ENCODE results near the gene MSX1. TPM values are rescaled to one million over a fixed set of nuclear protein-coding genes. Genes with fewer than 3 reads are reported as not detected.

Gene MSX1
- total RNA-seq, 1 experiment from 2014 or later: not detected

- H3K27me3 ChIP-seq (ENCODE audit: insufficient read depth, low read depth): peaks cover 24% of the 10 kb centered on the region
- BruUV-seq (replicated peaks): no TSS peak
Observed at GRCh38 chr4:4864940-4865704, 5.7 kb downstream of the MSX1 start.

DNA sequence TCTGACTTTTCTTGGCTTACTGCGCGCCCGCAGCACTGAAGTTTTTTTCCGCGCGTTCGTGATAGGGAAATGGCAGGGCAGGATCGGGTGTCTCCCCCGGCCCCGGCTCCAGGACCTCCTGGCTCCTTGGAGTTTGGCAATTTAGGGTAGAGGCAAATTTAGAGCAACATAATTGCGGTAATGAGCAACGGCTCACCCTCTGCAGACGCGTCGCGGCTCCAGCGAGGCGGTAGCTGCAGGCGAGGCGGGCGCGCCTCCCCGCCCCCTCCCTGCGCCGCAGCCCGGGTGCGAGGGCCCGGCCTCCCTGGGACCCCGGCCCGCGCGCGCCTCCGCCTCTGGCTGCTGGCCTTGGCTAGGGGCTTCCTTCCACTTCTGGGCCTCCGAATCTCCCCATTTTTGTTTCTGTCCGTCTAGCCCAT, 6.2 kb downstream of the MSX1 start:
- TF ChIP-seq EZH2 (IDR thresholded peaks at IDR 0.05; ENCODE audit: low read depth) (no peak), CTCF (conservative IDR thresholded peaks at IDR 0.05) (no peak)
- Histone ChIP-seq H3K9me3 (ENCODE audit: insufficient read depth, low read depth) (no peaks in the 10 kb centered on the region), H3K4me2 (no peak overlapping the region), H4K20me1 (ENCODE audit: insufficient read depth) (no peaks in the 10 kb centered on the region), H3K9me2 (ENCODE audit: insufficient read depth) (no peaks in the 10 kb centered on the region), H3K27me3 (ENCODE audit: insufficient read depth, low read depth) (peaks cover 29% of the 10 kb centered on the region), H3K27ac (no peak overlapping the region), H3K79me2 (ENCODE audit: low read depth) (no peaks in the 10 kb centered on the region), H3K4me1 (replicated peaks; ENCODE audit: insufficient read depth) (no peaks in the 10 kb centered on the region), H2AFZ (no peak overlapping the region), H3K4me3 (no peak overlapping the region), H3F3A (ENCODE audit: insufficient read depth, low read depth) (no peaks in the 10 kb centered on the region), H3K36me3 (ENCODE audit: low read depth) (no peaks in the 10 kb centered on the region)
- ChIA-PET POLR2A (ENCODE audit: unreplicated experiment) (no interaction called here), CTCF (no interaction called here)
- no peak for DNase-seq
- intact Hi-C loops (cut with micrococcal nuclease; ENCODE audit: unreplicated experiment): no loop called here
- BruUV-seq (replicated peaks): no TSS peak

More at GRCh38 chr4:4864940-4865704, 5.7 kb downstream of the MSX1 start:
- CTCF ChIA-PET: no interaction called here
- no peak overlapping the region for H3K27ac ChIP-seq
- intact Hi-C loops (cut with micrococcal nuclease; ENCODE audit: unreplicated experiment): no loop called here
- H2AFZ ChIP-seq: no peak overlapping the region
- H3K36me3 ChIP-seq (ENCODE audit: low read depth): no peaks in the 10 kb centered on the region
- H3K9me3 ChIP-seq (ENCODE audit: insufficient read depth, low read depth): no peaks in the 10 kb centered on the region
- POLR2A ChIA-PET (ENCODE audit: unreplicated experiment): interaction anchor here (0.6 kb wide), 1 partner anchor 309 kb away, joined by 4 read pairs; no protein-coding TSS in a partner anchor
- no peaks in the 10 kb centered on the region for H3F3A ChIP-seq (ENCODE audit: insufficient read depth, low read depth)
- no peaks in the 10 kb centered on the region for H3K4me1 ChIP-seq (replicated peaks; ENCODE audit: insufficient read depth)
- no peak for TF ChIP-seq EZH2 (IDR thresholded peaks at IDR 0.05; ENCODE audit: low read depth)
- no peak for TF ChIP-seq CTCF (conservative IDR thresholded peaks at IDR 0.05)
- H4K20me1 ChIP-seq (ENCODE audit: insufficient read depth): no peaks in the 10 kb centered on the region
- H3K4me3 ChIP-seq: no peak overlapping the region
- no peaks in the 10 kb centered on the region for H3K9me2 ChIP-seq (ENCODE audit: insufficient read depth)
- DNase-seq: no peak
- H3K79me2 ChIP-seq (ENCODE audit: low read depth): no peaks in the 10 kb centered on the region
- no peak overlapping the region for H3K4me2 ChIP-seq

DNA sequence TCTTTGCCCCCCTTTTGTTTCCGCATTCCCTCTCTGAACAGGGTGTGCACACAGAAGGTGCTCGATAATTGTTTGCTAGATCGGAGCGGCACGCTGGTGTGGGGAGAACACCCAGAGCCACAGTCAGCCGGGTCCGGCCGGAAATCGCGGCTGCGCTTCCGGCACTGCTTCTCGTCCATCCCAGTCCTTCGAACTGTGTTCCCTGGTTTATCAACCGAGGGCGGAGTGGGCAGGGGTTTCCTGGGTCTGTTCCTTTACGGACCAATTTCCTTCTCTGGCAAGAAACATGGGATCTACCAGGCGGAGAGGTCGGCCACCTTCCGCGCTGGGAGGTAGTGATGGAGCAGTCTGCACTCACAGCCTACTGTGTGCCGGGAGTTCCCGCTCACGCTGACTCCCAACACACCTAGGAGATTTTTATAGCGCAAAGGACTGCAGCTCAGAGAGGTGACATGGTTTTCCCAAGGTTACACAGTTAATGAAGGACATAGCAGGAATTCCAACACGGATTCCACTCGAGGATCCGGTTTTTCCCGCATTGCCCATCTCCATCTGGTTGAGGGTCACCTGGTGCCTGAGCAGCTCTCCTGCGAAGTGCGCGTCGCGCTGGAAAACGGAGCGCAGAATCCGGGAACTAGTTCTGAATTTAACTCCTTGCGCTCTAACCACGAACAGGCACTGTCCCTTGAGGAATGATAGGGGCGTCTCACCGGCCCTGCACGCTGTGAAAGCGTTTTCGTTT, 6.8 kb downstream of the MSX1 start:
- no TSS peak for BruUV-seq (replicated peaks)
- Histone ChIP-seq H3K36me3 (ENCODE audit: low read depth) (no peaks in the 10 kb centered on the region), H3K9me3 (ENCODE audit: insufficient read depth, low read depth) (no peaks in the 10 kb centered on the region), H3K79me2 (ENCODE audit: low read depth) (no peaks in the 10 kb centered on the region), H3K9me2 (ENCODE audit: insufficient read depth) (no peaks in the 10 kb centered on the region), H3K4me1 (replicated peaks; ENCODE audit: insufficient read depth) (no peaks in the 10 kb centered on the region), H2AFZ (no peak overlapping the region), H3F3A (ENCODE audit: insufficient read depth, low read depth) (no peaks in the 10 kb centered on the region), H3K4me2 (no peak overlapping the region), H4K20me1 (ENCODE audit: insufficient read depth) (no peaks in the 10 kb centered on the region), H3K27me3 (ENCODE audit: insufficient read depth, low read depth) (peaks cover 29% of the 10 kb centered on the region), H3K4me3 (no peak overlapping the region), H3K27ac (no peak overlapping the region)
- POLR2A ChIA-PET (ENCODE audit: unreplicated experiment): no interaction called here
- intact Hi-C loops (cut with micrococcal nuclease; ENCODE audit: unreplicated experiment): no loop called here
- CTCF ChIA-PET: no interaction called here
- TF ChIP-seq CTCF (conservative IDR thresholded peaks at IDR 0.05): no peak
- no peak for TF ChIP-seq EZH2 (IDR thresholded peaks at IDR 0.05; ENCODE audit: low read depth)
- no peak for DNase-seq
